GM12801 (cell line): ENCODE data around the gene LIX1L.

ENCODE experiments used
- TF ChIP-seq, protein P1 (sequence below): IDR thresholded peaks from one replicate; pipeline ENCODE4 v1.5.1; 2011; ENCODE audit warnings: control low read depth; ENCODE audit not compliant: insufficient read length; ENCODE audit errors: extremely low read depth

Gene LIX1L

DNA sequence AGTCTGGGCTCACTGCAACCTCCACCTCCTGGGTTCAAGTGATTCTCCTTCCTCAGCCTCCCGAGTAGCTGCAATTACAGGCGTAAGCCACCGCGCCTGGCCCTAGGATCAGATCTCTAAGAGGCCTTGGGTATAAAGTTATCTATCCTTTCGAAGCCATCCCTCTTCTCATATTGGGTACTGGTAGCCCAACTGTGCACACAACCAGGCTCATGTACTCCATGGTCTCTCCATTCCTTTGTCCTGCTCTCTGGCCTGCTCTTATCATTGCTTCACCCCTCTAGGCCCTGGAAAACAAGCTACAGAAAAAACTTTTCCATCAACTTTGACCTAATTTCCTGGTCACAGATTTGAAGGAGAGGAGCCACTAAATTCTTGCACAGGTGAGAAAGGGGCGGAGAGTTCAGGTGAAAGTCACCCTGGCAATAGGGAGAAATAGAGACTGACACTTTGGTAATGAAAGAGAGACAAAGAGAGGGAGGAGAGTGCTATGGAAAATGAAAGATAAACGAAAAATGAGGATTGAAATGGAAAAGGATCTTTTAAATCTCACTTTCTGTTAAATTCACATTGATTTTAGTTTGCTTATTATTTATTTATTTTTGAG, 32.5 kb upstream of the LIX1L start:
- TF ChIP-seq, protein P1, sequence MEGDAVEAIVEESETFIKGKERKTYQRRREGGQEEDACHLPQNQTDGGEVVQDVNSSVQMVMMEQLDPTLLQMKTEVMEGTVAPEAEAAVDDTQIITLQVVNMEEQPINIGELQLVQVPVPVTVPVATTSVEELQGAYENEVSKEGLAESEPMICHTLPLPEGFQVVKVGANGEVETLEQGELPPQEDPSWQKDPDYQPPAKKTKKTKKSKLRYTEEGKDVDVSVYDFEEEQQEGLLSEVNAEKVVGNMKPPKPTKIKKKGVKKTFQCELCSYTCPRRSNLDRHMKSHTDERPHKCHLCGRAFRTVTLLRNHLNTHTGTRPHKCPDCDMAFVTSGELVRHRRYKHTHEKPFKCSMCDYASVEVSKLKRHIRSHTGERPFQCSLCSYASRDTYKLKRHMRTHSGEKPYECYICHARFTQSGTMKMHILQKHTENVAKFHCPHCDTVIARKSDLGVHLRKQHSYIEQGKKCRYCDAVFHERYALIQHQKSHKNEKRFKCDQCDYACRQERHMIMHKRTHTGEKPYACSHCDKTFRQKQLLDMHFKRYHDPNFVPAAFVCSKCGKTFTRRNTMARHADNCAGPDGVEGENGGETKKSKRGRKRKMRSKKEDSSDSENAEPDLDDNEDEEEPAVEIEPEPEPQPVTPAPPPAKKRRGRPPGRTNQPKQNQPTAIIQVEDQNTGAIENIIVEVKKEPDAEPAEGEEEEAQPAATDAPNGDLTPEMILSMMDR = no peak

DNA sequence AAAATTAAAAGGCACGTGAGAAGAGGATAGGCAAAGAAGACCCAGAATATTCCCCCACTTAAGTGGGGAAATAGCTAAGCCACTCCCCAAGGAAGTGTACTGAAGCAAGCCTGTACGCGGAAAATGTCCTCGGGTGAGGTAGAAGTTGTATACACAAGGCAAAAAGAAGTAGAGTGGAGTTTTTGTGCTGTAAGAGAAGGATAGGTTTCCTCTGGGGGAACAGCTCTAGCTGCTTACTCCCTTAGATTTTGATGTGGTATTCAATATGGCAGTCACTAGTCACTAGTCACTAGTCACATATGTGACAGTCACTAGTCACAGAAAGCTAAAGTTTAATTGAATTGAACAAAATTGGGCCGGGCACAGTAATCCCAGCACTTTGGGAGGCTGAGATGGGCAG, 31.0 kb upstream of the LIX1L start:
- TF ChIP-seq, protein P1 = no peak

DNA sequence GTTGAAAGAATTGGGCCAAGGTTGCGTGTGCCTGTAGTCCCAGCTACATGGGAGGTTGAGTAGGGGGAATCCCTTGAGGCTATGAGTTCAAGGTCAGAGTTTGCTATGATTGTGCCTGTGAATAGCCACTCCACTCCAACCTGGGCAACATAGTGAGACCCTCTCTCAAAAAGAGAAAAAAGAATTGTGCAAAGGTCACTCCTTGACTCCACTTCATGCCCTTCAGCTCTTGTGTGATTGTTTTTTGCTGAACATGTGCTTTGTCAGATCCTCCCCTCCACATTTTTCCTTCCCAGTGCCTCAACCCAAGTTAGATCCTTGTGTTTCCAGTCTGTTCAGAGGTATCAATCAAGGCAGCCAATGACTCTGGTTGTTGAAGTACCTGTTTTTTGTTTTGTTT, 30.1 kb upstream of the LIX1L start:
- TF ChIP-seq, protein P1 = no peak

DNA sequence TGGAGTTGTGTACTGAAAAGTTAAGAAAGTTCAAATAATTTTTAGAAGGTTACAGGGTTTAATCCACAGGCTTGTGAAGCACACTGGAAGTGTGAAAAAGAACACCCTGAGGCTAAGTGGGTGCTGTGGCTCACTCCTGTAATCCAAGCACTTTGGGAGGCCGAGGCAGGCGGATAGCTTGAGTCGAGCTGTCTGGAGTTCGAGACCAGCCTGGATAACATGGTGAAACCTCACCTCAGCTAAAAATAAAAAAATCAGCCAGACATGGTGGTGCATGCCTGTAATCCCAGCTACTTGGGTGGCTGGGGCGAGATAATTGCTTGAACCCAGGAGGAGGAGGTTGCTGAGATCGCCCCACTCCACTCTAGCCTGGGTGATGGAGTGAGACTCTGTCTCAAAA, 28.7 kb upstream of the LIX1L start:
- TF ChIP-seq, protein P1 = no peak

DNA sequence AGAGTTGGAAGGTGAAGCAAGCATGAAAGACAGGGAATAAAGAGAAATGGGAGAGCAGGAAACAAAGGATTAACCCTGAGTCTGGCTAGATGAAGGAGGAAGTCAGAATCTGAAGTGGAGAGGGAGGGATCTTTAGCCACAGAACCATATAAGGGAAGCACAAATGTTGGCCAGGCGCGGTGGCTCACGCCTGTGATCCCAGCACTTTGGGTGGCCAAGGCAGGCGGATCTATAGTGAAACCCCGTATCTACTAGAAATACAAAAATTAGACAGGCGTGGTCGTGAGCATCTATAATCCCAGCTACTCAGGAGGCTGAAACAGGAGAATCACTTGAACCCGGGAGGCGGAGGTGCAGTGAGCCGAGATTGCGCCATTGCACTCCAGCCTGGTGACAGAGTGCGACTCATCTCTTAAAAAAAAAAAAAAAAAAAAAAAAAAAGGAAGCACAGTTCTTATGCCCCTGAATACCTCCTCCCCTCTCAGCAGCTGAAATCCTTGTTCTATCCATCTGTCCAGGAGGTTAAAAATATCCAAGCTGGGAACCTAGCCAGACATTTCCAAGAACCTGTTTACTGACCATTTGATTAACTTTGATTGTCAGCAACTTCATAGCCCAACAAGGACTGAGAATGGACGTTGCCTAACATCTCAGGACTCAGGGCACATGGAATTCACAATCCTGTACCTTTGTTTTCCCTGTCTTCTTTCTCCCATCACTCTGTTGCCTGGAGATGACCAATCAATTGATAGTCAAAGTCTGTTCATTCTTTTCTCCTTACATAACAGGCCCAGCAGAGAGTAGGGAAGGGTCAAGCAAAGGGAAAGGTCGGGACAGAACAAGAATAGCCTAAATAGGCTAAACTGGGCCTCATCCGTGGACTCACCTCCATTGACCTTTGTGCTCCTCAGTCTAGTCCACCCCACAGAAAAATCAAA, 28.0 kb upstream of the LIX1L start:
- TF ChIP-seq, protein P1 = no peak

DNA sequence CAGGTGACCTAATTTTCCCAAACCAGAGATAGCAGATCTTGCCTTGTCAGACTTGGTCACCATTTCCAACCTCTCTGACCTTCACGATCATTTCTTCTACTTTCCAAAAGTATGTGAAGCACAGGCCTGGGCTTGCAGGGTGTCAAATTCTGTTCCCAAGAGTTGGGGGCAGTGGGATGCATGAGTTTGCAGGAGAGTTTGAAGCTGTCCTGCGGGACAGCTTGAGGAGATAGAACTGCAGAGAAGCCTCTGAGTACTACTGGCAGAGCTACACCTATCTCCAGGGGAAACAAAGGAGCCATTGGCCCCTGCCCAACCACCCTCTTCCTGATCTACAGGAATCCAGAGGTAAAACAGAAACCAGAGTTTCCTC, 27.3 kb upstream of the LIX1L start:
- TF ChIP-seq, protein P1 = no peak

DNA sequence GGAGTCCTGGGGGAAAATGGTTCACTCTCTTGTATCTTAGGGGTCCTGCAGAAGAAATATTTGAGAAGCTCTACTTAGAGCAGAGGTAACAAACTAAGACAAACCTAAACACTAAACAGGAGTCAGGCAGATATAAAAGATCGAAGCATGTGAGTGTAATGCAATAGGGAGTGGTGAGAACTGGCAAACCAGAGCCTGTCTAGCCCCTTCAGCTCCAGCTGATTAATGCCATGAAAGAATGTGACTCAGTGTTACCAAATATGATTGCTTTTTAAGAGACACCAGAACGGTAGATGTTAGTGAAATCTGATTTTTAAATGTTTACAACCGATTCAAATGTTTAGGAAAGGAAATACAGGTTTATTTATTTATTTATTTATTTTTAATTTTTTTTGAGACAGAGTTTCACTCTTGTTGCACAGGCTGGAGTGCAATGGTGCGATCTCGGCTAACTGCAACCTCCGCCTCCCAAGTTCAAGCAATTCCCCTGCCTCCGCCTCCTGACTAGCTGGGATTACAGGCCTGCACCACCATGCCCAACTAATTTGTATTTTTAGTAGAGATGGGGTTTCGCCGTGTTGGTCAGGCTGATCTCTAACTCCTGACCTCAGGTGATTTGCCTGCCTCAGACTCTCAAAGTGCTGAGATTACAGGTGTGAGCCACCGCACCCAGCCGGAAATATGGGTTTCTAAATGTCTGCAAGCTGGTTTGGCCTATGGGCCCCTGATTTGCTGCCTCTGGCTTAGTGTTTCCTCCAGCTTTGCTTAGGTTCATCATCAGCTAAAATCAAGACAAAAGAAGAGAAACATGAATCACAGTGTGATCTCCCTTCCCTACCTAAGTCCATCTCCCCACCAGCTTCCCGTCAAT, 26.4 kb upstream of the LIX1L start:
- TF ChIP-seq, protein P1 = no peak
